GM12878 (cell line): ENCODE data around the gene PRKCZ. TPM values are rescaled to one million over a fixed set of nuclear protein-coding genes. Genes with fewer than 3 reads are reported as not detected.

ENCODE experiments used
- ATAC-seq: fragments of 200-7000 bp; cut with Tn5 transposase; 3 replicates; pipeline ENCODE4 v1.9.1; 2020; ENCODE audit warnings: mild to moderate bottlenecking, moderate library complexity
- BruUV-seq: library from RNA; stranded (reverse); fragments of 400-500 nt; replicated peaks from 2 replicates; lab custom pipeline; 2021; lab: Mats Ljungman, UMichigan
- CTCF ChIA-PET: fragments of 300-600 bp; sonication (Branson Sonifier 250); formaldehyde crosslinking; extraction: SDS; loops from one replicate; lab custom pipeline; 2021; ENCODE audit warnings: inconsistent platforms; lab: Yijun Ruan, JAX
- POLR2A ChIA-PET: fragments of 350-600 bp; formaldehyde crosslinking; extraction: SDS; loops from one replicate; lab custom pipeline; 2021; ENCODE audit warnings: inconsistent platforms; lab: Charles Lee
- RAD21 ChIA-PET: fragments of 300-600 bp; sonication (Branson Sonifier 250); formaldehyde crosslinking; loops from one replicate; lab custom pipeline; 2023; ENCODE audit warnings: antibody characterized with exemption; ENCODE audit not compliant: unreplicated experiment; lab: Charles Lee
- SMC1A ChIA-PET: fragments of 300-600 bp; sonication (Branson Sonifier 250); formaldehyde crosslinking; loops from one replicate; lab custom pipeline; 2023; ENCODE audit not compliant: unreplicated experiment, uncharacterized antibody; lab: Charles Lee
- DNase-seq: peaks from one replicate; pipeline ENCODE4 v3.0.0-alpha.2; 2011; ENCODE audit warnings: low read depth, low spot score
- FAIRE-seq: peaks from 3 replicates; lab custom pipeline; 2011; peaks lifted over from hg19 to GRCh38; lab: Jason Lieb, UNC
- H2AFZ ChIP-seq: 2 replicates; pipeline ENCODE4 v1.6.0; 2011; ENCODE audit warnings: low read depth, low read length, control low read depth; ENCODE audit not compliant: control insufficient read depth
- H3K27ac ChIP-seq: 2 replicates; pipeline ENCODE4 v1.5.1; 2011; ENCODE audit warnings: control low read depth; ENCODE audit not compliant: control insufficient read depth, insufficient read depth
- H3K27me3 ChIP-seq, 2 experiments: replicated peaks in 1 of 2; 2 replicates each; pipeline versions ENCODE4 v1.6.0 to v1.6.1; 2011; ENCODE audit warnings: low read length in 1 of 2; ENCODE audit not compliant: control insufficient read depth in 2 of 2, insufficient read depth in 2 of 2
- H3K36me3 ChIP-seq, 2 experiments: 2 replicates each; pipeline ENCODE4 v1.5.1; 2011; ENCODE audit warnings: low read length in 1 of 2; ENCODE audit not compliant: control insufficient read depth in 2 of 2, insufficient read depth in 2 of 2
- H3K4me1 ChIP-seq: 2 replicates; pipeline ENCODE4 v1.6.1; 2011; ENCODE audit warnings: mild to moderate bottlenecking, low read length, moderate library complexity, mixed read lengths; ENCODE audit not compliant: control insufficient read depth, insufficient read depth
- H3K4me2 ChIP-seq: 2 replicates; pipeline ENCODE4 v1.6.0; 2011; ENCODE audit warnings: control low read depth; ENCODE audit not compliant: control insufficient read depth, insufficient read depth
- H3K4me3 ChIP-seq: fragments of 200-600 bp; sonication (generic); 2 replicates; pipeline ENCODE4 v1.5.1; 2016
- H3K79me2 ChIP-seq: 2 replicates; pipeline ENCODE4 v1.6.0; 2011; ENCODE audit warnings: low read length; ENCODE audit not compliant: control insufficient read depth, insufficient read depth
- H3K9ac ChIP-seq: 2 replicates; pipeline ENCODE4 v1.8.0; 2011; ENCODE audit warnings: low read length, control low read depth, mixed read lengths; ENCODE audit not compliant: control insufficient read depth, insufficient read depth
- H3K9me3 ChIP-seq: replicated peaks from 3 replicates; pipeline ENCODE4 v1.5.1; 2011; ENCODE audit warnings: mild to moderate bottlenecking, low read length; ENCODE audit not compliant: control insufficient read depth, insufficient read depth
- H4K20me1 ChIP-seq: 2 replicates; pipeline ENCODE4 v1.6.0; 2011; ENCODE audit not compliant: control insufficient read depth, insufficient read depth
- ATF2 ChIP-seq: IDR thresholded peaks from 2 replicates; pipeline ENCODE4 v1.6.1; 2012; ENCODE audit warnings: low read length, inconsistent platforms
- BCL11A ChIP-seq: IDR thresholded peaks from 2 replicates; pipeline ENCODE4 v1.6.1; 2011; ENCODE audit warnings: low read depth, low read length
- BCLAF1 ChIP-seq: fragments of 450-650 bp; IDR thresholded peaks from 2 replicates; pipeline ENCODE4 v1.6.1; 2017; ENCODE audit warnings: antibody characterized with exemption, mild to moderate bottlenecking, moderate library complexity
- CHD2 ChIP-seq: IDR thresholded peaks from 2 replicates; pipeline ENCODE4 v1.6.1; 2011; ENCODE audit warnings: low read depth, low read length, improper control_type of control experiment, borderline replicate concordance
- EED ChIP-seq: sonication (generic); IDR thresholded peaks from 2 replicates; pipeline ENCODE4 v1.6.1; 2016; ENCODE audit warnings: antibody characterized with exemption, low read depth
- HDAC2 ChIP-seq: fragments of 200-600 bp; sonication (generic); IDR thresholded peaks from 2 replicates; pipeline ENCODE4 v1.6.1; 2017
- IRF5 ChIP-seq: fragments of 450-650 bp; IDR thresholded peaks from 2 replicates; pipeline ENCODE4 v1.6.1; 2017; ENCODE audit warnings: borderline replicate concordance
- NBN ChIP-seq: fragments of 450-650 bp; IDR thresholded peaks from 2 replicates; pipeline ENCODE4 v1.6.1; 2016
- RAD21 ChIP-seq: IDR thresholded peaks from 2 replicates; pipeline ENCODE4 v1.6.1; 2011; ENCODE audit warnings: mild to moderate bottlenecking, low read depth, low read length, moderate library complexity; ENCODE audit not compliant: insufficient read depth
- RUNX3 ChIP-seq: IDR thresholded peaks from 2 replicates; pipeline ENCODE4 v1.6.1; 2012; ENCODE audit warnings: low read length, inconsistent platforms
- SMAD1 ChIP-seq: fragments of 450-650 bp; IDR thresholded peaks from 2 replicates; pipeline ENCODE4 v1.6.1; 2018; ENCODE audit warnings: mild to moderate bottlenecking, low read depth; ENCODE audit not compliant: partially characterized antibody
- STAT3 ChIP-seq: IDR thresholded peaks from 2 replicates; pipeline ENCODE4 v1.6.1; 2011; ENCODE audit warnings: low read depth, low read length, improper control_type of control experiment
- ZNF592 ChIP-seq: fragments of 450-650 bp; IDR thresholded peaks from 2 replicates; pipeline ENCODE4 v1.6.1; 2017; ENCODE audit warnings: mild to moderate bottlenecking, moderate library complexity
- WGBS: methylation state at CpG from one replicate; pipeline ENCODE4 v1.1.6; 2016; ENCODE audit warnings: low lambda C conversion rate; ENCODE audit not compliant: insufficient replicate concordance, insufficient coverage; ENCODE audit errors: missing lambda C conversion rate; 5-methylcytosine and 5-hydroxymethylcytosine counted together
- in situ Hi-C: fragments of 300-500 bp; cut with MboI; formaldehyde crosslinking; loops from 9 replicates; pipeline ENCODE4 v1.14.3; 2018; ENCODE audit warnings: mixed read lengths
- intact Hi-C: fragments of 100-400 bp; cut with micrococcal nuclease; formaldehyde crosslinking; loops from one replicate; pipeline ENCODE4 v1.14.2; 2022; ENCODE audit not compliant: unreplicated experiment
- polyA plus RNA-seq, 11 experiments: library from polyadenylated mRNA; depleted of rRNA in 4 of 11; unstranded in 6 of 11; stranded (reverse) in 5 of 11; fragments of >200 nt; fragmentation: Nextera tagmentation in 4 of 11; fragmentation: Illumina TruSeq in 1 of 11; extraction: Ambion mirVana in 4 of 11; extraction: Trizol in 1 of 11; gene quantifications; 1 replicate in 1 of 11; 2 replicates in 10 of 11; pipeline versions ENCODE4 v1.2.1 to v1.2.3, GENCODE V29; 2011 to 2016; ENCODE audit warnings: inconsistent platforms in 2 of 11, missing spikeins in 2 of 11, low read depth in 1 of 11
- total RNA-seq, 4 experiments: library from RNA; depleted of rRNA in 3 of 4; stranded (reverse); fragments of >200 nt in 3 of 4; fragmentation: Illumina TruSeq in 1 of 4; extraction: Trizol in 1 of 4; gene quantifications; 2 replicates each; pipeline versions ENCODE4 v1.2.1 to v1.2.3, GENCODE V29; 2013 to 2021

PRKCZ gene
- total and polyA plus RNA-seq, 10 of the 15 experiments (the other 5 are each of a cell fraction or from before 2014, with no cell fraction given), result 0.05 to 1.9 (median 0.64) TPM; not detected in 1

GRCh38 chr1:2134621-2135307, 84.6 kb downstream of the PRKCZ start:
- no peak for DNase-seq
- in situ Hi-C loops, result no loop called here
- Histone ChIP-seq H2AFZ (no peak overlapping the region), H3K27ac (no peak overlapping the region), H3K27me3 (no peaks in the 10 kb centered on the region), H3K9ac (no peak overlapping the region), H3K36me3 (no peaks in the 10 kb centered on the region), H3K9me3 (no peaks in the 10 kb centered on the region), H3K4me1 (peaks cover 5% of the 10 kb centered on the region)
- ChIA-PET POLR2A (no interaction called here), SMC1A (no interaction called here), CTCF (no interaction called here)
- intact Hi-C loops, result no loop called here
- WGBS, result 84% methylated on average over 34 of the region's 40 CpGs
- no TSS peak for BruUV-seq
- TF ChIP-seq RAD21 (no peak), RUNX3 (no peak), STAT3 (no peak), NBN (no peak), BCL11A (no peak), CHD2 (no peak), HDAC2 (no peak), SMAD1 (no peak), EED (no peak), ZNF592 (no peak), ATF2 (no peak), IRF5 (no peak), BCLAF1 (no peak)
- TF ChIP-seq, all 136 proteins: peak for 0
- RAD21 ChIA-PET, result no interaction called here
- Histone ChIP-seq H3K4me3 (no peak overlapping the region), H3K79me2 (no peaks in the 10 kb centered on the region), H3K4me2 (no peak overlapping the region), H4K20me1 (no peaks in the 10 kb centered on the region)
- FAIRE-seq (no peak), ATAC-seq (no peak)
